CD14-positive monocyte (primary cell): Measurements from ENCODE around the gene CHCHD6. TPM values are rescaled to one million over a fixed set of nuclear protein-coding genes. Genes with fewer than 3 reads are reported as not detected.

ENCODE experiments used
- DNase-seq, 3 donors: peaks; one replicate each; pipeline ENCODE4 v3.0.0-alpha.2; 2011 to 2022
- H2AFZ ChIP-seq: 2 replicates; pipeline ENCODE4 v1.6.0; 2012; ENCODE audit warnings: mild to moderate bottlenecking, low read depth, low read length, inconsistent platforms; ENCODE audit not compliant: insufficient read depth, poor library complexity, severe bottlenecking
- H3K27ac ChIP-seq, 2 donors: 1 replicate in 1 of 2; 2 replicates in 1 of 2; pipeline ENCODE4 v1.5.1; 2012 to 2013; ENCODE audit warnings: low read length in 2 of 2, control low read depth in 1 of 2, inconsistent platforms in 1 of 2, low read depth in 1 of 2, mild to moderate bottlenecking in 1 of 2
- H3K27me3 ChIP-seq, 2 donors: one replicate each; pipeline versions ENCODE4 v1.6.0 to v1.6.1; 2011 to 2013; ENCODE audit warnings: low read length in 2 of 2; ENCODE audit not compliant: control insufficient read depth in 2 of 2, insufficient read depth in 2 of 2
- H3K36me3 ChIP-seq, 2 donors: replicated peaks in 1 of 2; 1 replicate in 1 of 2; 2 replicates in 1 of 2; pipeline versions ENCODE4 v1.5.1 to v1.6.1; 2012 to 2013; ENCODE audit warnings: low read length in 2 of 2, control low read depth in 1 of 2, inconsistent platforms in 1 of 2, mild to moderate bottlenecking in 1 of 2; ENCODE audit not compliant: insufficient read depth in 2 of 2, control insufficient read depth in 1 of 2
- H3K4me1 ChIP-seq, 2 donors: 1 replicate in 1 of 2; 2 replicates in 1 of 2; pipeline versions ENCODE4 v1.5.1 to v1.6.1; 2012 to 2013; ENCODE audit warnings: low read length in 2 of 2, control low read depth in 1 of 2, inconsistent platforms in 1 of 2, mild to moderate bottlenecking in 1 of 2, moderate library complexity in 1 of 2; ENCODE audit not compliant: insufficient read depth in 2 of 2, control insufficient read depth in 1 of 2
- H3K4me2 ChIP-seq: replicated peaks from 2 replicates; pipeline ENCODE3; 2012; ENCODE audit warnings: low read length, moderate library complexity, mild to moderate bottlenecking; ENCODE audit not compliant: poor library complexity, severe bottlenecking; ENCODE audit errors: extremely low read depth
- H3K4me3 ChIP-seq, 3 experiments: fragments of 200-600 bp in 1 of 3; sonication (generic) in 1 of 3; replicated peaks in 1 of 3; 1 replicate in 2 of 3; 2 replicates in 1 of 3; pipeline ENCODE4 v1.5.1; 2011 to 2013; ENCODE audit warnings: low read length in 3 of 3, mild to moderate bottlenecking in 3 of 3, control low read depth in 2 of 3, low read depth in 2 of 3, inconsistent platforms in 1 of 3, moderate library complexity in 1 of 3
- H3K79me2 ChIP-seq: 2 replicates; pipeline ENCODE4 v1.6.0; 2012; ENCODE audit warnings: mild to moderate bottlenecking, control low read depth, inconsistent platforms, low read length, moderate library complexity; ENCODE audit not compliant: insufficient read depth
- H3K9ac ChIP-seq: 2 replicates; pipeline ENCODE4 v1.6.0; 2017; ENCODE audit warnings: low read length, mild to moderate bottlenecking; ENCODE audit not compliant: insufficient read depth, poor library complexity, severe bottlenecking
- H3K9me3 ChIP-seq, 2 donors: replicated peaks in 1 of 2; 1 replicate in 1 of 2; 2 replicates in 1 of 2; pipeline versions ENCODE4 v1.5.1 to v1.6.1; 2012 to 2013; ENCODE audit warnings: low read length in 2 of 2, control low read depth in 1 of 2; ENCODE audit not compliant: control insufficient read depth in 1 of 2, insufficient read depth in 1 of 2
- H4K20me1 ChIP-seq: 2 replicates; pipeline ENCODE4 v1.6.0; 2012; ENCODE audit warnings: mild to moderate bottlenecking, low read length, control low read depth, moderate library complexity; ENCODE audit not compliant: insufficient read depth
- H3K27ac Mint-ChIP-seq, 7 donors: one replicate each; pipeline ENCODE4 v1.8.0; 2020; ENCODE audit warnings: mild to moderate bottlenecking in 7 of 7, mixed read lengths in 7 of 7, moderate library complexity in 6 of 7, inconsistent platforms in 2 of 7
- H3K27me3 Mint-ChIP-seq, 3 donors: one replicate each; pipeline ENCODE4 v1.8.0; 2021 to 2022; ENCODE audit warnings: low read depth in 3 of 3, mild to moderate bottlenecking in 3 of 3, mixed read lengths in 3 of 3, moderate library complexity in 3 of 3, inconsistent platforms in 1 of 3
- H3K36me3 Mint-ChIP-seq, 2 donors: one replicate each; pipeline ENCODE4 v1.8.0; 2020; ENCODE audit warnings: mixed read lengths in 2 of 2, inconsistent platforms in 1 of 2, mild to moderate bottlenecking in 1 of 2
- H3K4me1 Mint-ChIP-seq: one replicate; pipeline ENCODE4 v1.8.0; 2020; ENCODE audit warnings: mild to moderate bottlenecking, mixed read lengths
- H3K4me3 Mint-ChIP-seq, 2 donors: one replicate each; pipeline ENCODE4 v1.8.0; 2020; ENCODE audit warnings: mild to moderate bottlenecking in 2 of 2, mixed read lengths in 2 of 2, moderate library complexity in 1 of 2
- H3K9me3 Mint-ChIP-seq, 7 donors: one replicate each; pipeline ENCODE4 v1.8.0; 2020 to 2022; ENCODE audit warnings: mixed read lengths in 7 of 7, mild to moderate bottlenecking in 6 of 7, moderate library complexity in 6 of 7, inconsistent platforms in 2 of 7
- CTCF ChIP-seq: fragments of 200-600 bp; IDR thresholded peaks from one replicate; pipeline ENCODE4 v1.8.0; 2022; ENCODE audit warnings: antibody characterized with exemption, mild to moderate bottlenecking
- WGBS: methylation state at CpG from one replicate; pipeline ENCODE4 v1.1.5; 2013; ENCODE audit warnings: missing lambda C conversion rate; ENCODE audit not compliant: insufficient coverage; 5-methylcytosine and 5-hydroxymethylcytosine counted together
- intact Hi-C, 2 donors: fragments of 100-400 bp; cut with micrococcal nuclease; formaldehyde crosslinking; loops; one replicate each; pipeline versions ENCODE4 v1.15.0 to v1.15.1; 2023
- polyA plus RNA-seq, 3 donors: library from polyadenylated mRNA; depleted of rRNA in 1 of 3; unstranded in 2 of 3; stranded (reverse) in 1 of 3; fragments of 300-500 nt in 2 of 3; fragments of >200 nt in 1 of 3; fragmentation: Illumina TruSeq in 2 of 3; gene quantifications; 1 replicate in 2 of 3; 2 replicates in 1 of 3; pipeline ENCODE4 v1.2.3, GENCODE V29; 2012 to 2021

Gene CHCHD6
- polyA plus RNA-seq, 3 donors: 1.1 to 1.8 (median 1.8) TPM

GRCh38 chr3:126857928-126858327 is 153.9 kb downstream of the CHCHD6 start:
- no peak for TF ChIP-seq CTCF
- intact Hi-C loops: no loop called here
- 97% methylated on average over 4 of the region's 6 CpGs for WGBS

GRCh38 chr3:126858401-126858800 is 154.4 kb downstream of the CHCHD6 start:
- Histone ChIP-seq H3K27me3 (no peaks in the 10 kb centered on the region), H3K79me2 (no peaks in the 10 kb centered on the region), H3K9me3 (no peaks in the 10 kb centered on the region), H3K9ac (no peak overlapping the region), H4K20me1 (no peaks in the 10 kb centered on the region), H3K36me3 (no peaks in the 10 kb centered on the region), H3K4me3 (no peak overlapping the region), H3K27ac (no peak overlapping the region), H3K4me2 (no peak overlapping the region), H2AFZ (no peak overlapping the region), H3K4me1 (no peaks in the 10 kb centered on the region)
- Mint-ChIP-seq H3K27me3 (no peaks in the 10 kb centered on the region), H3K36me3 (no peaks in the 10 kb centered on the region), H3K9me3 (no peaks in the 10 kb centered on the region), H3K4me3 (no peak overlapping the region), H3K27ac (no peak overlapping the region), H3K4me1 (no peaks in the 10 kb centered on the region)
- 98% methylated on average over 10 of the region's 11 CpGs for WGBS
- no peak for DNase-seq
- TF ChIP-seq CTCF: no peak
- intact Hi-C loops: no loop called here

More at GRCh38 chr3:126857928-126858327, 153.9 kb downstream of the CHCHD6 start:
- Histone ChIP-seq H3K9me3 (no peaks in the 10 kb centered on the region), H3K79me2 (no peaks in the 10 kb centered on the region), H3K9ac (no peak overlapping the region), H3K27ac (no peak overlapping the region), H3K4me3 (no peak overlapping the region), H3K4me2 (no peak overlapping the region), H3K27me3 (no peaks in the 10 kb centered on the region), H2AFZ (no peak overlapping the region), H3K4me1 (no peaks in the 10 kb centered on the region), H4K20me1 (no peaks in the 10 kb centered on the region), H3K36me3 (no peaks in the 10 kb centered on the region)
- H3K36me3 Mint-ChIP-seq: no peaks in the 10 kb centered on the region
- no peaks in the 10 kb centered on the region for H3K9me3 Mint-ChIP-seq
- no peaks in the 10 kb centered on the region for H3K4me1 Mint-ChIP-seq
- H3K27me3 Mint-ChIP-seq: no peaks in the 10 kb centered on the region
- H3K4me3 Mint-ChIP-seq: no peak overlapping the region
- DNase-seq: no peak
- H3K27ac Mint-ChIP-seq: no peak overlapping the region
